ENCODE data around the gene CCNG2.

Gene CCNG2, protein sequence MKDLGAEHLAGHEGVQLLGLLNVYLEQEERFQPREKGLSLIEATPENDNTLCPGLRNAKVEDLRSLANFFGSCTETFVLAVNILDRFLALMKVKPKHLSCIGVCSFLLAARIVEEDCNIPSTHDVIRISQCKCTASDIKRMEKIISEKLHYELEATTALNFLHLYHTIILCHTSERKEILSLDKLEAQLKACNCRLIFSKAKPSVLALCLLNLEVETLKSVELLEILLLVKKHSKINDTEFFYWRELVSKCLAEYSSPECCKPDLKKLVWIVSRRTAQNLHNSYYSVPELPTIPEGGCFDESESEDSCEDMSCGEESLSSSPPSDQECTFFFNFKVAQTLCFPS

GRCh38 chr4:77156912-77157858 lies at the start of gene CCNG2:
Gene CCNG2 (plus strand): TSS chr4:77157207. CDS start chr4:77158533, 1,326 bp downstream.
- DNase-seq (ENCODE audit: insufficient read length, low spot score) = peak; percentile 15
- no peak for TF ChIP-seq POLR2A (IDR thresholded peaks at IDR 0.05; ENCODE audit: low read depth, low read length)
- no peak for FAIRE-seq

- DNase-seq (ENCODE audit: insufficient read length, low spot score) (no peak), FAIRE-seq (no peak)
Observed at GRCh38 chr4:77110730-77111129, 46.3 kb upstream of the CCNG2 start.

DNA sequence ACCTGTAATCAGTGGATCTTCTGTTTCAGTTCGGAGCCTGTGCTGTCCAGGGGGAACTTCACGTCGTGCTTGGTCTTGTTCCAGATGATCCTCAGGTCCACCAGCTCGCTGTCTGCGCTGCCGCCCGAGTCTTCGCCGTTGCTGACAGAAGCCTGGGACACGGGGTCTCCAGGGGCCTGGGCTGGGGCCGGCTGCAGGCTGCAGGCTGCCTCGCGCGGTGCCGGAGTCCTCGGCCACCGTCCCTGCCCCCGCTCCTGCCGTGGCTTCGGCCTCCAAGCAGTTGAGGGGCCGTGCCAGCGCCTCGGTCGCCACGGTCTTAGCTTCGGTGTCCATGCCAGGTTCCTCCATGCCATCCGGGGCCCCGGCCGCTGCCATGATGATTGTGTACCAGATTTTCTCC lies 43.9 kb upstream of the CCNG2 start:
- DNase-seq (ENCODE audit: insufficient read length, low spot score) (no peak), FAIRE-seq (no peak)

More at GRCh38 chr4:77110730-77111129, 46.3 kb upstream of the CCNG2 start:
- no peak for TF ChIP-seq POLR2A (IDR thresholded peaks at IDR 0.05; ENCODE audit: low read depth, low read length)

DNA sequence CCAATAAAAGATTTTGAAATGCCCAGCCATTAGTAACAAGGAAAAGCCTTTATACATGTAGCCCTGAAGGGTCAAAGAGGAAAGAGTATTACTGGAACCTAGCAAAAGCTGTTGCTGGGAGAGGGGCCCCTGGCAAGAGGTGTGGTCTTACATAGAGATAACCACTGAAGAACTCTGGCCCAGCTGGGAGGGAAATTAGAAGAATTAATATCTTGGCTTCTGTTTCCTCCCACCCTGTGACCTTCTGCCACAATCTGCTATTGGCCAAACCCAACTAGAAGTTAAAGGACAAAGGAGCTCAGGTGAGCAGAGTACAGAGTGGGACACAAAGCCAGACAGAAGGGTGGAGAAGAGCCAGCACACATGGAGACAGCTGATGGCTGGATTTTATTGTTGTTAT lies 39.3 kb upstream of the CCNG2 start:
- DNase-seq (ENCODE audit: insufficient read length, low spot score) (no peak), FAIRE-seq (no peak)
- TF ChIP-seq POLR2A (IDR thresholded peaks at IDR 0.05; ENCODE audit: low read depth, low read length) = no peak

More for the DNA sequence above, 43.9 kb upstream of the CCNG2 start:
- no peak for TF ChIP-seq POLR2A (IDR thresholded peaks at IDR 0.05; ENCODE audit: low read depth, low read length)

DNA sequence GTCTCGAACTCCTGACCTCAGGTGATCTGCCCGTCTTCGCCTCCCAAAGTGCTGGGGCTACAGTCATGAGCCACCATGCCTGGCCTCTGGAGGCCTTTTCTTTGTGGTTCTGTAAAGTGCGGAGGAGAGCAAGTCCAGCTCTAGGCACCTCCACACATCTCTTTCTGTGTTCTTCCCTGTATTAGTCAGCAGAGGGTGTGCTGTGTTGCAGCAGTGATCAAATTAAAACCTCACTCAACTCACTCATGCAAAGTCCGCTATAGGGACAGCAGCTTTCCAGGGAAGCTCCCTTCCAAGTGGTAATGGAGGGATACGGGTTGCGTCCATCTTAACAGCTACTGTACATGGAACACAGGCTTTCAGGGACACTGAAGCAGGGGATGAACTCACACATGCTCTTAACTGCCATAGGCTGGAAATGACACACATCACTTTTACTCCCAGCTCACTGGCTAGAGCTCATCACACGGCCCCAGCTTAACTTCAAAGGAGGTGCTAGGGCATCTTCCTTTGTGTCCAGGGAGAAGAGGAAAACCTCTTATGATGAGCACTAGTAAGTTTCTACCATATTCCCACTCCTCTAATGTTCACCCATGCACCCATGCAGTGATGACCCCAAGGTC lies 36.0 kb upstream of the CCNG2 start:
- TF ChIP-seq POLR2A (IDR thresholded peaks at IDR 0.05; ENCODE audit: low read depth, low read length) = no peak
- no peak for FAIRE-seq
- DNase-seq (ENCODE audit: insufficient read length, low spot score) = no peak

DNA sequence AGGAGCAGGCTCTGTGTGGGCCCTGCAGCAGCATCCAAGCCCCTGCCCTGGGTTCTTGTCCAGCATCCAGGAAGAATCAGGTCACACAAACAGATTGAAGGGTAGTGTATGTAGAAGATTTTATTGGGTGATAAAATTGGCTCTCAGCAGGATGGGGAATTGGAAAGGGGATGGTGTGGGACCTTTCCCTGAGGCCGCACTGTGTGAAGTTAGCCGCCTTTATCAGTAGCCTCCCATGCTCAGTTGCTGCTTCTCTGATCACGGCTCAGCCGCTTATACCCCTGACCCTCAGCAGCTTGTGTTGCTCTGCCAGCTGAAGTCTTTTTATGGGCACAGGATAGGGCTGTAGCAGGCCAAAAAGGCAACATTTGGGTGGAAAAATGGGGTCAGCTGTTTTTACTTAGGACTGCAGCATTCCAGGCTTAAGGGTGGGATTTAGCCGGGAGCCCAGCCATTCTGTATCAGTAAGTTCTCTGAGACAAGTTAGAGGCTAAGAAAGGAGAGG lies 35.2 kb upstream of the CCNG2 start:
- DNase-seq (ENCODE audit: insufficient read length, low spot score) = no peak
- no peak for TF ChIP-seq POLR2A (IDR thresholded peaks at IDR 0.05; ENCODE audit: low read depth, low read length)
- FAIRE-seq = no peak

- FAIRE-seq (no peak), DNase-seq (ENCODE audit: insufficient read length, low spot score) (no peak)
- TF ChIP-seq POLR2A (IDR thresholded peaks at IDR 0.05; ENCODE audit: low read depth, low read length) = no peak
Observed at GRCh38 chr4:77122656-77123055, 34.4 kb upstream of the CCNG2 start.

DNA sequence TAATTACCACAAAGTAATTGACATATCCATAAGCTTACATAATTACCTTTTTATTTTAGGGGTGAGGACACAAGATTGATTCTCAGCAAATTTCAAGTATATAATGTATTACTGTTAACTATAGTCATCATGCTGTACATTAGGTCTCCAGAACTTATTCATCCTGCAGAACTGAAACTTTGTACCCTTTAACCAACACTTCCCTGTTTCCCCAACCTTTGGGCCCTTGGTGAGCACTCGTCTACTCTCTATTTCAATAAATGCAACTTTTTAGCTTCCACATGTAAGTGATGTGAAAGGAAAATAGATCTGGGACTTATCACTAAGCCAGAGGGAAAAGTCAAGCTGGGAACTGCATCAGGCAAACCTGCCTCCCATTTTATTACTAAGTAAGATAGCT lies 33.6 kb upstream of the CCNG2 start:
- FAIRE-seq = no peak

DNA sequence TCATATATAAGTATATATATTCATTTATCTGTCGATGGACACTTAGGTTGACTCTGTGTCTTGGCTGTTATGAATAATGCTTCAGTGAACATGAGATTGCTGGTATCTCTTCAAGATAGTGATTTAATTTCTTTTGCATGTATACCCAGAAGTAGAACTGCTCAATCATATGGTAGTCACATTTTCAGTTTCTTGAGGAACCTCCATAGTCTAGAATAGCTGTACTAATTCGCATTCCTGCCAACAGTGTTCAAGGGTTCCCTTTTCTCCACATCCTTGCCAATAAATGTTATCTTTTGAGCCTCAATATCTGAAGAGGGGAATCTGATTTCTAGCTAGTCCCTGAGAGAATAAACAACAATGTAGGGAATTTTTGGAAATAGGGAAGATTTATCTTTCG lies 32.4 kb upstream of the CCNG2 start:
- DNase-seq (ENCODE audit: insufficient read length, low spot score) (no peak), FAIRE-seq (no peak)
- no peak for TF ChIP-seq POLR2A (IDR thresholded peaks at IDR 0.05; ENCODE audit: low read depth, low read length)

More for the DNA sequence above, 33.6 kb upstream of the CCNG2 start:
- no peak for TF ChIP-seq POLR2A (IDR thresholded peaks at IDR 0.05; ENCODE audit: low read depth, low read length)
- no peak for DNase-seq (ENCODE audit: insufficient read length, low spot score)

- TF ChIP-seq POLR2A (IDR thresholded peaks at IDR 0.05; ENCODE audit: low read depth, low read length) = no peak
- no peak for FAIRE-seq
- DNase-seq (ENCODE audit: insufficient read length, low spot score) = no peak
Observed at GRCh38 chr4:77125961-77126360, 31.0 kb upstream of the CCNG2 start.

GRCh38 chr4:77126809-77127208 lies 30.2 kb upstream of the CCNG2 start:
- DNase-seq (ENCODE audit: insufficient read length, low spot score) (no peak), FAIRE-seq (no peak)
- no peak for TF ChIP-seq POLR2A (IDR thresholded peaks at IDR 0.05; ENCODE audit: low read depth, low read length)

DNA sequence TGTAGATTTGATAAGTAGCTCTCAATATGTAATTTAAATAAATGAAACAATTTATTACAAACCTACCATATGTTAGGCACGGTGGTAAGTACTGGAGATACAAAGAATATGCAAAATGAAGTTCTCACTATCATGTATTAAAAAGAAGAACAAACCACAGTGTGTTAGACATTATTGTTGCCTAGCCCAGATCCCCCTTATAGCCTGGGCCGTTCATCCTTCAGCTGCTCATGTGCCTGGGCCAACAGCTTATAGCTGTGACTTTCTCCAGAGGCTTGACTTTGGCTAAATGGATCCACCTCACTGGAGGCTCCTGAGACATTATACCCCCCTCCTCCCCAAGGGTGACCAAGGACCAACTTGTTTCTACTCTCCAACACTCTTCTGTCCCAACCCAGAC lies 29.8 kb upstream of the CCNG2 start:
- FAIRE-seq = no peak
- TF ChIP-seq POLR2A (IDR thresholded peaks at IDR 0.05; ENCODE audit: low read depth, low read length) = no peak

DNA sequence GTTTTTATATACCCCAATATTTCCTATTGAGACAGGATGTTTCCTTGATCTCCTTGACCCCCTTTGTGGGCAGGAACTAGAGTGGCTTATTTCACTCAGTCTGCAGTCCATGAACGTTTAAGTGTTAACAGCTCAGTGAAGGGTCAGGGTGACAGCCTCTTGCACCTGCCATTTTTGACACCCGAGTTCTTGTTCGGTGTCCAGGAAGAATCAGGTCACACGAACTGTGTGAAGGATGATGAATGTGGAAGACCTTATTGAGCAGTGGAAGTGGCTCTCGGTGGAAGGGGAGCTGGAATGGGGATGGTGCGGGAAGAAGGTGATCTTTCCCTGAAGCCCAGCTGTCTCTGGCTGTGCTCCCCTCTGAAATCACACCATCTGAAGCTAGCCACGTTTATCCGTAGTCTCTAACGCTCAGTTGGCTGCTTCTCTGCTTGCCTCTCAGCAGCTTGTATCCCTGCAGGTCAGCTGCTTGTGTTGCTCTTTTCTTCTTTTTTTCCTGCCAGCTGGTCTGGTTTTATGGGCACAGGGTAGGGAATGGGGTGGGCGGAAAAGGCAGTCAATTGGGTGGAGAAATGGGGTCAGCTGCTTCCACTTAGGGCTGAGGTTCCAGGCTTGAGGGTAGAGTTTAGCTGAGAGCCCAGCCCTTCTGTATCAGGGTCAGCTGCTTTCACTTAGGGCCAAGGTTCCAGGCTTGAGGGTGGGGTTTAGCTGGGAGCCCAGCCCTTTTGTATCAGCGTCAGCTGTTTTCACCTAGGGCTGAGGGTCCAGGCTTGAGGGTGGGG lies 29.0 kb upstream of the CCNG2 start:
- no peak for TF ChIP-seq POLR2A (IDR thresholded peaks at IDR 0.05; ENCODE audit: low read depth, low read length)
- FAIRE-seq = no peak
- no peak for DNase-seq (ENCODE audit: insufficient read length, low spot score)

More for the DNA sequence above, 29.8 kb upstream of the CCNG2 start:
- DNase-seq (ENCODE audit: insufficient read length, low spot score) = no peak
